Right hindlimb (tissue), 1 donor: ENCODE measurements around the gene DRAM1.
"Not testable (repeated sequence)": the region's sequence is repeated elsewhere in the genome, so short reads cannot be mapped to it uniquely, and the experiment has no call there.

ENCODE experiments used
- DNase-seq: peaks from one replicate; pipeline ENCODE4 v3.0.0-alpha.2; 2018

Gene DRAM1

DNA sequence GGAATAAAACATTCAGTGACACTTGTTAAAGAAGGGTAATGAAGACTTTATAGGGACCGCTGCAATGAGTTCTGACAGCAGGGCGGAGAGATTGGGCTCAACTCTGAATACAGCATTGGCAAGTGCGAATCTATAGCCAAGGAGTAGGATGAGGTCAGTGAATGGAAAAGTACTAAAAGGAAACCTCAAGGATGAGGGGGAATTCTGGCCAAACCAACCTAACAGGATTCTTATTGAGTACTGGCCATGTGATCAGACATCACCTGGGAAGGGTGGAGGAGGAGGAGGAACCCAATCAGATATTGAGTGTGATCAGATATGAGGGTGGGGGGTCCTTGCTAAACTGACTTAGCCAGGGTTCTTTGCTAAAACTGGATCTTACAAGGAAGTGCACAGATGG is 31.0 kb downstream of the DRAM1 start:
- no peak for DNase-seq

- DNase-seq = no peak
Observed at GRCh38 chr12:101909646-101910045, 32.3 kb downstream of the DRAM1 start.

- no peak for DNase-seq
Observed at GRCh38 chr12:101915841-101916240, 38.5 kb downstream of the DRAM1 start.

- not testable (repeated sequence) for DNase-seq
Observed at GRCh38 chr12:101918805-101919204, 41.4 kb downstream of the DRAM1 start.

GRCh38 chr12:101919447-101919846 is 42.1 kb downstream of the DRAM1 start:
- DNase-seq = no peak

GRCh38 chr12:101920906-101921305 is 43.5 kb downstream of the DRAM1 start:
- no peak for DNase-seq

DNA sequence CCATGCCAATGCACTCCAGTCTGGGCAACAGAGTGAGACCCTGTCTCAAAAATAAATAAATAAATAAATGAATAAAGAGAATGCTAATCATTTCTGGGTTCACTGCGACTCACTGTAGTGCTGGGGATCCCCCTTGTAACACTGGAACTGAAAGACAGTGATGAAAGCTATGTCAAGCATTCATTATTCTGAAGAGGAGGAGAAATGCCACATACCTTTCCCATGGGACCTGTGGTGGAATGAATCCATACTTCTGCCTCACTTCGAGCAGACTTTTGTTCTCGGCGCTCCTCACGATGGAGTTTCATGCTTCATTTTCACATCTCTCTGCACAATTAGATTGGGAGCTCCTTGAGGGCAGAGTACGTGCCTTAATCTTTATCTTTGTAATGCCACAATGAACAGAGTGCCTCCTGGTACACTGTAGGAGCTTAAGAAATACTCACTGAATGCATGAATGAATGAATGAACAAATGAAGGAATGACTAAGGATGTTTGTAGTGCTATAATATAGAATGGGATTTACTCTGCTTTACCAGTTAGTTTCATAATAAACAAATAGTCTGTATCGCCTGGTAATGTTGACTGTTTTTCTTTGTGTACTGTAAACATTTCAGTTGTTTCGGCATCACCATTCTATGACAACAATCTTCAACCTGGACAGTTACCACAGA is 45.8 kb downstream of the DRAM1 start:
- DNase-seq = no peak

- no peak for DNase-seq
Observed at GRCh38 chr12:101924618-101925017, 47.2 kb downstream of the DRAM1 start.

DNA sequence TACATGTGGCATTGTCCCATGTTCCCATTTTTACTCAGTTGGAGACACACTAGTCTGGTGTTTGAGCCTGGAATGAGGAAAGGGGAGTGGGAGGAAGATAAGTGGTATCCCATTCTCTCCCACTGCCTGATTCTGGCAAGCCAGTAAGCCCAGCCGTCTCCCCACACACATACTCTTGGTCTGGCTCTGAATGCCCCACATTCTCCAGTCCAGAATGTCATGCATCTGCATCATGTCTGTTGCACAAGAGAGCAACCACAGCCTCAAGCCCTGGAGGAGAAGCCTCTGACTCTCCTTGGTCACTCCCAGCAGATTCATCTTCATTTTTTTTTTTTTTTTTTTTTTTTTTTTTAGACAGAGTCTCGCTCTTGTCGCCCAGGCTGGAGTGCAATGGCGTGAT is 48.0 kb downstream of the DRAM1 start:
- DNase-seq = no peak

DNA sequence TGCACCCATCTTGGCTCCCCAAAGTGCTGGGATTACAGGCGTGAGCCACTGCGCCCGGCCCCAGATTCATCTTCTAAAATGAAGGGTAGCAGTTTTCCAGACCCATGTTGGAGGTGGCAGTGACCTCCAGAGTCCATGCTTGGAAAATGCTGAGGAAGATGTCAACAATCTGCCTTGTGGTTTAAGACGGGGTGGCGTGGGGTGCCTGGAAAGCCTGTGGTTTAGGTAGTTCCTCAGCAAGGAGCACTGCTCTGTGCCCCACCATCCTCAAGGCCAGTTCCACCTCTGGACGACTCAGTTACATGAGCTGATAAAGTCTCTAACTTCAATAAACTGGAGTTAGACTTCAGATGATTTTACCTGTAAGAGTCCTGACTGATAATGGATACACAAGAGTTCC is 48.6 kb downstream of the DRAM1 start:
- DNase-seq = no peak

GRCh38 chr12:101927036-101927435 is 49.7 kb downstream of the DRAM1 start:
- DNase-seq = no peak

GRCh38 chr12:101927999-101928398 is 50.6 kb downstream of the DRAM1 start:
- DNase-seq = no peak

DNA sequence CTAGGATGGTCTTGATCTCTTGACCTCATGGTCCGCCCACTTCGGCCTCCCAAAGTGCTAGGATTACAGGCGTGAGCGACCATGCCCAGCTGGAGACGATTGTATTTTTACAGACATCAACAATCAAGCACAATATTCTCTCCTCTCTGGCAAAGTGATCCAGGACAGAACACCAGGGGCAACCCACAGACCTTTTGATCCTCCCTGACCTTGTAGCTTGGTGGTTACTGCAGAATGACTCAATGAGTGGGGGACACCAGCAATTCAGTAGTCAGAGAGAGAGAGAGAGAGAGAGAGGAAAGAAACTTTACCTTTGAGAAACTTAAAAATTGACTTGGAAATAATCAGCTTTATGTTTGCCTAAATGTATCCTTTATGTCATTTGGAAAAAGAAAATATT is 51.2 kb downstream of the DRAM1 start:
- no peak for DNase-seq

- no peak for DNase-seq
Observed at GRCh38 chr12:101929365-101930041, 52.1 kb downstream of the DRAM1 start.

GRCh38 chr12:101931498-101932326 is 54.3 kb downstream of the DRAM1 start:
- no peak for DNase-seq

DNA sequence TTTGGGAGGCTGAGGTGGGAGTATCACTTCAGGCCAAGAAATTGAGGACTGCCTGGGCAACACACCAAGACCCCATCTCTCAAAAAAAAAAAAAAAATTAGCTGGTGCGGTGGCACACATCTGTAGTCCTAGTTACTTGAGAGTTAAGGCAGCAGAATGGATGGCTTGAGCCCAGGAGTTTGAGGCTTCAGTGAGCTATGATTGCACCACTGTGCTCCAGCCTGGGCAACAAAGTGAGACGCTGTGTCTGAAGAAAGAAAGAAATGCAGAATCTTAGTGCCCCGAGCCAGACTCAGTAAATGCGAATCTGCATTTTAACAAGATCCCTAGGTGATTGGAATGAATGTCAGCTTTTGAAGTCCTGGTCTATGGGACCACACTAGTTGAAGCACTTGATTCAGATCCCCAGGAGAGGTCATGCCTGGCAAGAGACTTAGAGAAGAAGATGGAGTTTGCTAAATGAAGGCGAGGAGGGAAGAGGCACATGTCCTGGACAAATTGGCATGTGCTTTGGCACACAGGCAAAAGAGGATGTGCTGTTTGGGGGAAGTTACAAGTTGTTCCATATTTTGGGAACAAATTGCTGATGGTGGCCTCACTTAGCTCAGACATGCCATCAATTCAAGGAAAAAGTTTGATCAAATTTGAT is 56.6 kb downstream of the DRAM1 start:
- DNase-seq = no peak

GRCh38 chr12:101935890-101936746 is 58.7 kb downstream of the DRAM1 start:
- peak; percentile 52 for DNase-seq

DNA sequence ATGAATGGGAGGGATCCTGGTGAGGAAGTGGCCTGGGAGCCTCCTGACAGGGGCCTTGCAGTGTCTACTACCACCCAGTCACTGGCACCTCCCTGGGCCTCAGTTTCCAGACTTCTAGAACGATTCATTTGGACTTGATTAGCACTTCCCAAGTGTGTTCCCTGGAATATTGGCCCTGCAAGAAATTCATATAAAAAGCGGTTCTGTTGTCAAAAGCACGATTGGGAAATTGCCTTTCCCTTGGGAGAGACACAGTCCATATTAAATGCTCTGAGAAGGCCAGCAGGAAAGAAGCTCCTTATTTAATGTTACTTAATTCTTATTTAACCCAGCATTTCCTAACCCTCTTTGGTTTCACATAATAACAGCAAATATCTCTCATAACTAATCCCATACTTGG is 61.9 kb downstream of the DRAM1 start:
- DNase-seq = no peak

GRCh38 chr12:101939856-101940265 is 62.5 kb downstream of the DRAM1 start:
- DNase-seq = peak; percentile 73

DNA sequence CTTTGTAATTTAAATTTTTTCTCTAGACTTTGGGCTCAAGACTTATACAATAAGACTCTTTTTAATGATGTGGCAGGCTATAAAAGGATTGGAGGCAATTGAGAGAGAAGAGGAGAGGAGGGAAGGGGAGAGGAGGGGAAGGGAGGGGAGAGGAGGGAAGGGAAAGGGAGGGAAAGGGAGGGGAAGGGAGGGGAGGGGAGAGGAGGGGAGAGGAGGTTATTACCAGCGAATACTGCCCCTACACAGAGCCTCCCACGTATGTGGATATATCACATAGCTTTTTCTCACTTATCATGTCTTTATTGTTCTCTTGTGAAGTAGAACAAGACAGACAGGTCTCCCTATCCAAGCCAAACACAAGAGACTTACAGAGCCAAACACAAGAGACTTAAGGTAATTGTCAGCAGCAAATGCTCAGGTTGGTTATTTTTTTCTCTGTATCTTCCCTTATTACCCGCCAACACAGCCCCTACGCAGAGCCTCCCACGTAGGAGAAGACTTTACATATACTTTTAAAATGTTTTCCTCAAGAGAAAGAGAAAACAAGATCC is 63.1 kb downstream of the DRAM1 start:
- DNase-seq = no peak

DNA sequence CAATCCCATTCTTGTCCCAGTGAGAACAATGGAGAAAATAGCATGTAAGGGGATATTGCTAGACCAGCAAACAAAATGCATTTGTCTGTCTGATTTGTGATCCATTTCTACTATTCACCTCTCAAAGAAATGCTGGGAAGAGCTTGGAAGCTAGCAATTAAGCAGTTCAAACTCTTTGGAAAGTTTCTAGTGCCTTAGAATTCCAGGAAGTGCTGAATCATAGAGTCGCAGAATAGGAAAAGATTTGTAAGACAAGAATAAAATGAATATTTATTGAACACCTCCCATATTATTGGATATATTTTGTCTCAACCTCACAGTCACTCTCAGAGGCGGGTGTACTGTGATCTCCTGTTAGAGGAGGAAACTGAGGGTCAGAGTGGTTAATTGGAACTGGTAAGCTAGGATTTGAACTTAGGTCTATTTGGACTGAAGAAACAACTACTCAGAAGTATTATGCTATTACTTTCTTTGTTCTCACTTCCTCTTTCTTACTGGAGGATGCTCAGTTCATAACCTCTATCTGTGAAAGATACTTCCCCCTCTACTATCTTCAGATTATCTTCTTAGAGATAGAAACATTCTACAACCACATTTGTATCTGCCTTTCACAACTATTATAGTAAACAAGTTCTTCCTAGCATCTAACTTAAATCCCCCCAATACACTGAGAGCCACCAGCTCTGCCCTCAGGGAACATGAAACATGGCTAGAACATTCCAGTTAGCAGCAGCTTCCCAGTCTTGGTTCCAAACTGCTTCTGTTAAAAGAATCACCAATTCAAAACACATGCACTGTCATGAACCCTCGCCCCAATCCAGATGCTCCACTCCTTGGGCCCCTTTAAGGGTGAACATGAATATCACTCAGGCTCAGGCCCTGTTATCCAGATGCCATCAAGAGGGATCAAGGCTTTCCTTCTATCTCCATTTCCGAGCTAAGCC is 64.2 kb downstream of the DRAM1 start:
- no peak for DNase-seq
